Measurements from ENCODE around the gene OR51E1. TPM values are rescaled to one million over a fixed set of nuclear protein-coding genes. Genes with fewer than 3 reads are reported as not detected.

Gene OR51E1
- total RNA-seq, 2 experiments from 2014 or later, result 0.09 TPM; not detected in 1

- H3K9me3 ChIP-seq (ENCODE audit: low read length), result peaks cover 8% of the 10 kb centered on the region; the same call in 1 of the 2 replicates
- ChIA-PET CTCF (ENCODE audit: unreplicated experiment) (no interaction called here), POLR2A (interaction anchor here (1.0 kb wide), 1 partner anchor 11 kb away, joined by 3 read pairs; no protein-coding TSS in a partner anchor)
- TF ChIP-seq CTCF (conservative IDR thresholded peaks at IDR 0.05; ENCODE audit: low read length) (no peak), EZH2phosphoT487 (IDR thresholded peaks at IDR 0.05; ENCODE audit: borderline replicate concordance, low read depth, low read length) (no peak)
- H3K27ac ChIP-seq (ENCODE audit: low read depth, low read length, poor library complexity, severe bottlenecking), result no peak overlapping the region
- no TSS peak for BruUV-seq (replicated peaks)
- intact Hi-C loops (cut with micrococcal nuclease; ENCODE audit: unreplicated experiment), result no loop called here
- peaks cover 21% of the 10 kb centered on the region for H3K4me1 ChIP-seq (ENCODE audit: insufficient read depth, low read length, poor library complexity, severe bottlenecking)
- H3K79me2 ChIP-seq (ENCODE audit: insufficient read depth, low read depth, low read length), result no peaks in the 10 kb centered on the region
- H3K9me2 ChIP-seq (ENCODE audit: insufficient read depth, low read length), result no peaks in the 10 kb centered on the region
- no peak overlapping the region for H2AFZ ChIP-seq (ENCODE audit: low read length)
- DNase-seq (ENCODE audit: low spot score), result no peak
- H4K20me1 ChIP-seq (ENCODE audit: insufficient read depth, low read length), result no peaks in the 10 kb centered on the region
- peaks cover 35% of the 10 kb centered on the region; the same call in 1 of the 2 replicates for H3K36me3 ChIP-seq (ENCODE audit: insufficient read depth, low read length)
- peak overlapping the region; percentile 76 for H3K4me2 ChIP-seq (ENCODE audit: low read length)
- peak overlapping the region; percentile 83 for H3K4me3 ChIP-seq (ENCODE audit: low read depth, low read length, poor library complexity, severe bottlenecking)
Measured at GRCh38 chr11:4606231-4607015, 37.4 kb upstream of the OR51E1 start.

GRCh38 chr11:4607096-4607495 lies 36.7 kb upstream of the OR51E1 start:
- TF ChIP-seq EZH2phosphoT487 (IDR thresholded peaks at IDR 0.05; ENCODE audit: borderline replicate concordance, low read depth, low read length), result no peak
- TF ChIP-seq CTCF (conservative IDR thresholded peaks at IDR 0.05; ENCODE audit: low read length), result no peak
- H3K4me1 ChIP-seq (ENCODE audit: insufficient read depth, low read length, poor library complexity, severe bottlenecking), result peaks cover 21% of the 10 kb centered on the region
- H3K9me3 ChIP-seq (ENCODE audit: low read length), result peaks cover 8% of the 10 kb centered on the region; the same call in 1 of the 2 replicates
- H3K79me2 ChIP-seq (ENCODE audit: insufficient read depth, low read depth, low read length), result no peaks in the 10 kb centered on the region
- peak overlapping the region; percentile 76 for H3K4me2 ChIP-seq (ENCODE audit: low read length)
- intact Hi-C loops (cut with micrococcal nuclease; ENCODE audit: unreplicated experiment), result no loop called here
- no peak for DNase-seq (ENCODE audit: low spot score)
- H3K27ac ChIP-seq (ENCODE audit: low read depth, low read length, poor library complexity, severe bottlenecking), result no peak overlapping the region
- H3K4me3 ChIP-seq (ENCODE audit: low read depth, low read length, poor library complexity, severe bottlenecking), result peak overlapping the region; percentile 83
- H3K36me3 ChIP-seq (ENCODE audit: insufficient read depth, low read length), result peaks cover 28% of the 10 kb centered on the region; the same call in 1 of the 2 replicates
- H2AFZ ChIP-seq (ENCODE audit: low read length), result peak overlapping the region; percentile 97; the same call in 1 of the 2 replicates
- POLR2A ChIA-PET, result interaction anchor here (1.0 kb wide), 1 partner anchor 12 kb away, joined by 3 read pairs; no protein-coding TSS in a partner anchor
- CTCF ChIA-PET (ENCODE audit: unreplicated experiment), result no interaction called here
- no peaks in the 10 kb centered on the region for H3K9me2 ChIP-seq (ENCODE audit: insufficient read depth, low read length)
- H4K20me1 ChIP-seq (ENCODE audit: insufficient read depth, low read length), result no peaks in the 10 kb centered on the region
- BruUV-seq (replicated peaks), result TSS peak; percentile 66

Measured in OCI-LY7 (cell line).